ENCODE data around the gene ETFA. TPM values are rescaled to one million over a fixed set of nuclear protein-coding genes. Genes with fewer than 3 reads are reported as not detected.

Gene ETFA
- total and polyA plus RNA-seq, 2 donors from 2014 or later: 90.1 to 261 TPM

DNA sequence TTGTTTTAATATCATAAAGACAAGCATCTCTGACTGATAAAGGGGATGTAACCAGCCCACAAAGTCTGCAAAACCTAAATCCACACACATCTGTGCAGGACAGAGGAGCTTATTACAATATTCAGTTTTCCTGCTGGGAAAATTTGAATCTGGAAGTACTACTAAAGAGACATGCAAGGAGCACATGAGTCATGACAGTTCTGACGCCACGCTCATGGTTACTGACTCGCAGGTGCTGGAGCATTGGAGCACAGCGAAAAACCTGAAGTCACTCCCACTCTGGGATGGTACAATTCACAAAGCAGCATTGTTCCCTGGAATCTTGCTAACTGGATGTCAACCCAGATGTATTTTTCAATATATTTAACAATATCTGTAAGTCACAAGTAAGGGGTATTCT, 17.7 kb upstream of the ETFA start:
- Histone ChIP-seq H3K27ac (ENCODE audit: low read depth in 2 of 2, low read length in 2 of 2) (no peak overlapping the region), H3K27me3 (ENCODE audit: control insufficient read depth, insufficient read depth, low read length) (peaks cover 4% of the 10 kb centered on the region), H3K36me3 (ENCODE audit: control insufficient read depth in 2 of 3, insufficient read depth in 3 of 3, low read length in 3 of 3) (no peaks in the 10 kb centered on the region), H3K9me3 (ENCODE audit: control insufficient read depth in 2 of 3, insufficient read depth in 1 of 3, low read length in 3 of 3) (no peaks in the 10 kb centered on the region), H3K4me3 (ENCODE audit: low read length in 3 of 3) (no peak overlapping the region), H3K9ac (ENCODE audit: low read length in 3 of 3) (no peak overlapping the region), H3K4me1 (ENCODE audit: control insufficient read depth in 2 of 3, insufficient read depth in 2 of 3, low read depth in 1 of 3, low read length in 3 of 3) (no peaks in the 10 kb centered on the region)
- TF ChIP-seq, protein P1, sequence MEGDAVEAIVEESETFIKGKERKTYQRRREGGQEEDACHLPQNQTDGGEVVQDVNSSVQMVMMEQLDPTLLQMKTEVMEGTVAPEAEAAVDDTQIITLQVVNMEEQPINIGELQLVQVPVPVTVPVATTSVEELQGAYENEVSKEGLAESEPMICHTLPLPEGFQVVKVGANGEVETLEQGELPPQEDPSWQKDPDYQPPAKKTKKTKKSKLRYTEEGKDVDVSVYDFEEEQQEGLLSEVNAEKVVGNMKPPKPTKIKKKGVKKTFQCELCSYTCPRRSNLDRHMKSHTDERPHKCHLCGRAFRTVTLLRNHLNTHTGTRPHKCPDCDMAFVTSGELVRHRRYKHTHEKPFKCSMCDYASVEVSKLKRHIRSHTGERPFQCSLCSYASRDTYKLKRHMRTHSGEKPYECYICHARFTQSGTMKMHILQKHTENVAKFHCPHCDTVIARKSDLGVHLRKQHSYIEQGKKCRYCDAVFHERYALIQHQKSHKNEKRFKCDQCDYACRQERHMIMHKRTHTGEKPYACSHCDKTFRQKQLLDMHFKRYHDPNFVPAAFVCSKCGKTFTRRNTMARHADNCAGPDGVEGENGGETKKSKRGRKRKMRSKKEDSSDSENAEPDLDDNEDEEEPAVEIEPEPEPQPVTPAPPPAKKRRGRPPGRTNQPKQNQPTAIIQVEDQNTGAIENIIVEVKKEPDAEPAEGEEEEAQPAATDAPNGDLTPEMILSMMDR (IDR thresholded peaks at IDR 0.05; ENCODE audit: borderline replicate concordance, extremely low read depth, insufficient read depth): no peak
- intact Hi-C loops (cut with DNase I): no loop called here
- no peak for DNase-seq
- no peak for FAIRE-seq

GRCh38 chr15:76328106-76328696, 16.9 kb upstream of the ETFA start:
- H3K27ac ChIP-seq (ENCODE audit: low read depth in 2 of 2, low read length in 2 of 2): no peak overlapping the region
- H3K4me1 ChIP-seq (ENCODE audit: control insufficient read depth in 2 of 3, insufficient read depth in 2 of 3, low read depth in 1 of 3, low read length in 3 of 3): no peaks in the 10 kb centered on the region
- no peak for FAIRE-seq
- no peaks in the 10 kb centered on the region for H3K27me3 ChIP-seq (ENCODE audit: control insufficient read depth, insufficient read depth, low read length)
- no peaks in the 10 kb centered on the region for H3K9me3 ChIP-seq (ENCODE audit: control insufficient read depth in 2 of 3, insufficient read depth in 1 of 3, low read length in 3 of 3)
- TF ChIP-seq, protein P1 (IDR thresholded peaks at IDR 0.05; ENCODE audit: borderline replicate concordance, extremely low read depth, insufficient read depth): no peak
- no peak for DNase-seq
- no peak overlapping the region for H3K4me3 ChIP-seq (ENCODE audit: low read length in 3 of 3)
- intact Hi-C loops (cut with DNase I): no loop called here
- H3K9ac ChIP-seq (ENCODE audit: low read length in 3 of 3): no peak overlapping the region
- no peaks in the 10 kb centered on the region for H3K36me3 ChIP-seq (ENCODE audit: control insufficient read depth in 2 of 3, insufficient read depth in 3 of 3, low read length in 3 of 3)

DNA sequence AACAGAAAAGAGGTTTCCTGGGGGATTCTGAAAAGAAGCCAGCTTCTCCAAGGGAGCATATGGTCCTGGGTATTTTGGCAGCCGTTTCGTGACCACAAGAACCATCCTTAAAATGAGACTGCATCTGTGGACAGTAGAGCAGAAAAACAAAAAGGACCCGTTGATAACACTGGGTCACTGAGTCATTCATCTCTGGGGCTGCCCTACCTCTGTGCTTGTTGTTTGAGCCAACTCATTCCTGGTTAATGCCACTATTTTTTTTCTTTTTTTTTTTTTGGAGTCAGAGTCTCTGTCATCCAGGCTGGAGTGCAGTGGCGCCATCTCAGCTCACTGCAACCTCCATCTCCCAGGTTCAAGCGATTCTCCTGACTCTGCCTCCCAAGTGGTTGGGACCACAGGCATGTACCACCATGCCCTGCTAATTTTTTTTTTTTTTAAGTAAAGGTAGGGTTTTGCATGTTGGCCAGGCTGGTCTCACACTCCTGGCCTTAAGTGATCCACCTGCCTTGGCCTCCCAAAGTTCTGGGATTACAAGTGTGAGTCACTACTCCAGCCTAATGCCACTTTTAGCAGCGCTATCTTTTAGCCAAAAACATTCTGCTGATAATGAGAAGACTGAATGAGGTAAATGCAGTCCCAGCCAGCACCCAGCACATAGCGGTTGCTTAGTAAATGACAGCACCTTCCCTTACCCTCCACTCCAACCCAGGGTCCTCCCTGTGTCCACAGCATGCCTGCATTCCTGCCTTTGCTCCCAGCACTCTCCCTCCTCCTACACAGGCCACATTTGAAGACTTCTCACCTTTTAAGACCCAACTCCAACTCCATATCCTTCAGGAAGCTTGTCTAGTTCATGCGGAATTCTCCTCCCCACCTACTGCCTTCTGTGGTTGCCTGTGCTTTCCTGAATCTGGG, 16.2 kb upstream of the ETFA start:
- DNase-seq (no peak), FAIRE-seq (no peak)
- H3K9me3 ChIP-seq (ENCODE audit: control insufficient read depth in 2 of 3, insufficient read depth in 1 of 3, low read length in 3 of 3): no peaks in the 10 kb centered on the region
- H3K36me3 ChIP-seq (ENCODE audit: control insufficient read depth in 2 of 3, insufficient read depth in 3 of 3, low read length in 3 of 3): no peaks in the 10 kb centered on the region
- H3K9ac ChIP-seq (ENCODE audit: low read length in 3 of 3): no peak overlapping the region
- H3K4me3 ChIP-seq (ENCODE audit: low read length in 3 of 3): no peak overlapping the region
- H3K27ac ChIP-seq (ENCODE audit: low read depth in 2 of 2, low read length in 2 of 2): no peak overlapping the region
- H3K27me3 ChIP-seq (ENCODE audit: control insufficient read depth, insufficient read depth, low read length): no peaks in the 10 kb centered on the region
- no peaks in the 10 kb centered on the region for H3K4me1 ChIP-seq (ENCODE audit: control insufficient read depth in 2 of 3, insufficient read depth in 2 of 3, low read depth in 1 of 3, low read length in 3 of 3)
- TF ChIP-seq, protein P1 (IDR thresholded peaks at IDR 0.05; ENCODE audit: borderline replicate concordance, extremely low read depth, insufficient read depth): no peak
- intact Hi-C loops (cut with DNase I): no loop called here
